Esophagus squamous epithelium (tissue), 4 donors: ENCODE results near the gene OGFRL1.

ENCODE experiments used
- CTCF ChIP-seq, 6 experiments: fragments of 450-650 bp in 4 of 6; fragments of 200-600 bp in 2 of 6; sonication (generic) in 2 of 6; IDR thresholded peaks; one replicate each; pipeline ENCODE4 v1.5.1; 2016 to 2019; ENCODE audit warnings: antibody characterized with exemption in 6 of 6, mild to moderate bottlenecking in 4 of 6, moderate library complexity in 4 of 6
- POLR2A ChIP-seq, 4 donors: fragments of 450-650 bp; IDR thresholded peaks; one replicate each; pipeline ENCODE4 v1.6.1; 2017; ENCODE audit warnings: antibody characterized with exemption in 4 of 4, mild to moderate bottlenecking in 4 of 4, moderate library complexity in 3 of 4

- TF ChIP-seq CTCF (IDR thresholded peaks at IDR 0.05) (no peak), POLR2A (IDR thresholded peaks at IDR 0.05) (no peak)
Observed at GRCh38 chr6:71309656-71310055, 21.0 kb downstream of the OGFRL1 start.
